Pons (tissue), 1 donor: ENCODE measurements around the gene CBARP.

Source experiments
- DNase-seq: peaks from one replicate; pipeline ENCODE4 v3.0.0-alpha.2; 2016; ENCODE audit warnings: low spot score

Gene CBARP

DNA sequence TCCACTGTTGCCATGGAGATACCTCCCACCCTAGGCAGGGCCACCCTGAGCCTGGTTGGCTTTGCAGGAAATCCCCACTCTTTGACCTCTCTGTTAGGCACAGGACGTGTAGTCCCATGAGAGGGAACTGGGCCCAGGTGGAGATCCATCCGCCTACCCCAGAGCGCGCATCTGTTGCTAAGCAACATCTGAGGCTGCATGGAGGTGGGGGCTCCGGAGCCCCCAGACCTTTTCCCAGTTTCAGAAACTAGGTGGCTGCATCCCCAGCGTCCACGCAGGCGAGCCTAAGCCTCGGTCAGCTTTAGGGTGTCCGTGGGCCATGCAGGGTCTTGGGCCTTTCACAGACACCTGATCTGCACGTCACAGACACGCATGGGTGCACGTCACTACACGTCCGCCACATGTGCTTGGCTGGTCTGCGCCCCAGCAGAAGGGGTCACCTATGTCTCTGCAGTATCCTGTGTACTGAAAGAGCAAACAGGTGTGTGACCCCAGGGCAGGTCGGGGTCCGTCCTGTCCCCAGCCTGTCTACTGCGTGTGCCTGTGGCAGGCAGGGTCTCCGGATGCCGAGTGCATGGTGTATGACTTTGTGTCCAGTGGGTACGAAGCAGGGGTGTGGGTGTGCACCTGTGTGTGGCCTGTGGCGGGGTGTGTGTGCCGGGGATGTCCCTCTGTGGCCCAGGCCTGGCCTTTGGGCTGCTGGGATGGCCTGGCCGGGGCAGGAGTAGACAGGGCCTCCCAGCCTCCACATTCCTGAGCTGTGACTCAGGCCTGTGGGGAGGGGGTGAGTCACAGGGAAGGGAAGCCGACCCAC, 27.2 kb upstream of the CBARP start:
- no peak for DNase-seq

DNA sequence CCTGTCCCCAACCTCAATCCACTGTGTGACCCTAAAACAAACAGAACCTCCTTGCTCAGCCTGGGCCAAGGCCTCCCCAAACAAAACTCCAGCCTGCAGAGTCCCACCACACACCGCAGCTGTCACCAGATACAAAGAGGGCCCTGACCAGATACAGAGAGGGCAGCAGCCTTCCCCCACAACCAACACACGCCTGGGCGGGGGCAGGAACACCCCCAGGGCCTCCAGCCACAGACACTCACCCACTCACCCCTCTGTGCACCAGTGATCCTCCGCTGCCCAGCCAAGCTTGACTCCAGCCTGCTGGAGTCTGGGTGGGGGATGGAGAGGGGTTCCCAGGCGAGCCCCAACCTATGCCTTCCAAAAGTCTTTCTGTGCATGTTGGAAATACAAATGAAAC, 25.4 kb upstream of the CBARP start:
- no peak for DNase-seq

DNA sequence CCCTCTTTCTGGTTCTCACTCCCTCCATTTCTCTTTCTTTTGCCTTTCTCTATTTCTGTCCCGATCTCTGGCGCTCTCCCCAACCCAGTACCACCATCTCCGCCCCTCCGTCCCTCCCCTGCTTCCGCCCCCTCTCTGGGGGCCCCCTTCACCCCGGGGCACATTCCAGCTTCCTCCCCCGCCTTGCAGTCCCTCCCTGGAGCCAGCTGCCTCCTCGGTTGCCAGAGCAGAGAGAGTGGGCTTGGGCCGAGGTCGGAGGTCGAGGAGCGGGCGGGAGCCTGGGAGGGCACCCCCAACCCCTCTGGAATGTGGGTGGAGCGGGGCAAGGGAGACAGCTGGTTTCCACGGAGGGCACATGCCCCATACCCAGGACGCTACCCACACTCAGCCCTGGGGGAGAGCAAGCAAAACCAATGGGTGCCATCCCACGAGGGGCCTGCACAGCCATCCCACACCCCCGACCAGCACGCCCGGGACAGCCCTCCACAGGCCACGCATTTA, 24.9 kb upstream of the CBARP start:
- no peak for DNase-seq

DNA sequence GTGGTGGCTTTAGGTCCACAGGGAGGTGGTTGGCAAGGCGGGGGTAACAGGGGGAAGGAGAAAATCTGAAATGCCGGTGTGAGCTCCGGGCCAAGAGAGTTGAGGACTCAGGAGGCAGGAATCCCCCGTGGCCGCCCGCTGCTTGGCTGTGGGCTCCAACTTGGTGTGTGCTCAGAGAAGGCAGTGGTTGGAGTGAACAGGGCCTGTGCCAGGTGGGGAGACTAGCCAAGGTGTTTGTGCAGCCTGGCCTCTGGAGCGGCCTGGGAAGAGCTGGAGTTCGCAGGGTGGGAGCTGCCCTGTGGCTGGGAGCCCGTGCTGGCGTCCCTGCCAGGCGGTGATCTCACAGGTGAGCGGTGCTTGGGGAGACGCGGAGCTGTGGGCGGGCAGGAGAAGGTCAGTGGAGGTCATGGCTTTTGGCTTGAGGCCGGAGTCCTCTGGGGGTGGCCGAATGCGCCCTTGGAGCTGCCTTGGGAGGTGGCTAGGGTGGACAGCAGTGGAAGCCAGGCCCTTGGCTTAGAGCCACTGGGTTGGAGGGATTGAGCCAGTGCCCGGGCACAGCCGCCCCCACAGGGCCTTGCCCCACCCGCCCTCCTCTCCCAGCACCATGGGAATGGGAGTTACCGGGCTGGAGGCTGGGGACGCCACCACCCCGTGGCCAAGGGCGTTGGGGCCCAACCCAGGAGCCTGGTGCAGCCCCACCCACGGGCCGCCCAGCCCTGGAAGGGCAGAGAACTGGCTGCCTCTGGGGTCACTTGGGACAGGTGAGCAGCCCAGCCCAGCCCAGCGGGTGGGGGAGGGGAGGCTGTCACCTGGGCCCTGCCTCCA, 24.2 kb upstream of the CBARP start:
- peak; percentile 41 for DNase-seq

DNA sequence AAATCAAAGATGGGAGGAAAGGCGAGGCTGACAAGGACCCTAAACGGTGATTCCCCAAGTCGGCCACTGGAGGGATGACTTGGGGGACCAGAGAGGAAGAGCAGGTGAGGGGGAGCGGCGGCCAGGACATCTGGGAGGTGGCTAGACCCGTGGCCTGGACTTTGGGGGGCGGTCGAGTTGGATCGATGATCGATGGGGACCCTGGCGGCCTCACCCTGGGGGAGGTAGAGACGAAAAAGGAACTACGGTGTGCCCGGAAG, 23.7 kb upstream of the CBARP start:
- DNase-seq = peak; percentile 14

DNA sequence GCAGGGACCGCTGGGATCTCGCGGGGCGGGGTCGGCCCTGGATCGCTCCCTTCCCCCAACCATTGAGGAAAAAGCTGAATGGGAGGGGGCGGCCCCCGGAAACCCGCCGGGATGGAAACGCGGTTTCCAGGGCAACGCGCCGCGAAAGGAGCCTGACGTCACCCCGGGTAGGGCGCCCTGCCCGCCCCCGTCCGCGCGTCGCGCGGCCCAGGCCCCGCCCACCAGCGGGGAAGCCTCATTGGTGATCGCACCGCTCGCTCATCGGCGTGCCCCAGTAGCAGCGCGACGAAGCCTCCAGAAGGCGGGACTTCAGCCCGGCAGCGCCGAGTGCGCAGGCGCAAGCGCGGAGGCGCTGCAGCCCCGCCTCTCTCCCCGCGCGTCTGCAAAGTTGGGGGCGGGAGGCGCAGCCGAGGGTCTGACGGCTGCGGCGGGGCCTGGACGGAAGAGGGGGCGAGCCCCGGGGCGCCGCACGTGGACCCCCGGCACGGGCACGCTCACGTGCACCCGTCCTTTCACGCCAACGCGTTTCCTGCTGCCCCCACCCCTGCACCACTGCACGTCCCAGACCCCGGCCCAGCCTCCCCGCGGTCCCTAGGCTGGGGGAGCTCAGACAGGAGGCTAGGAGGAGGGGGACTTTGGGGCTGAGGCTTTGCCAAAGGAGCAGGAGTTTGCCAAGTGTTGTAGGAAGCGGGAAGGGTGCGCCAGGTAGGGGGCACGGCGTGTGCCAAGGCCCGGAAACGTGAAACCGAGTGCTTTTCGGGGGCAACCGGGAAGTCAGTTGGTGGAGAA, 23.1 kb upstream of the CBARP start:
- DNase-seq = peak; percentile 93

DNA sequence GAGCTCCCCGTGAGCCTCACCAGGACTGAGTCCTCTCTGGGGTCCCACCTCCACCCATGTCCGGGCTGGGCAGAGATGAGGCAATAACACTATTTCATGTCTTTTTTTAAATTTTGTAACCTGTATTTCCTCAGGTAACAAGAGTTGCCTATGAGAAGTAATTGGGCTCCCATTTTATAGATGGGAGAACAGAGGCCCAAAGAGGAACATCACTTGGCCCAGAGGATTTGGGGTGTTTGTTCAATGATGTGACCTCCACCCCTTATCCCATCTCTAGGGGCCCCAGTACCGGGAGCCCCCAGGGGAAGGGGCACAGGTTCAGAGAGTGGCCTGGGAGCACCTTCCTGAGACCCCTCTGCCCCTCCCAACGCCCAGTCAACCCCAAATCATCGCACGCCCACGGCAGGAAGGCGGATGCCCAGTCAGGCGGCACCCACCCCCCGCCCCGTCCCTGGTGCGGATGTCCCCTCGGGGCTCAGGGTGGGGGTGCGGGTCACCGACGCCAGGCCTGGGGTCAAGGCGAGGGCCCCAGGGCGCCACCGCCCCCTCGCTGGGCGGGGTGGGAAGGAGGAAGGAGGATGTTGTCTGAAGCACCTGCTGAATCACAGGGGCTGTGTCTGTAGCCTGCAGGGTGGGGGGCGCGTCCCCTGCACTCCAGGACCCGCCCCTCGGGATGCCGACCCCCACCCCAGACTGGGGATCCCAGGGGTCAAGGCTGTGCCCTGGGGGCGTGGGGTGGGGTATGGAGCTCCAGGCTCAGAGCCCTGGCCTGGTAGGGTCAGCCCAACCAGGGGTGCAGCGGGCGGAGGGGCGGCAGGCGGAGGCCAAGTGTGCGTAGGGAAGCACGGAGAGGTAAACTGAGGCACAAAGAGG, 22.3 kb upstream of the CBARP start:
- DNase-seq = no peak

DNA sequence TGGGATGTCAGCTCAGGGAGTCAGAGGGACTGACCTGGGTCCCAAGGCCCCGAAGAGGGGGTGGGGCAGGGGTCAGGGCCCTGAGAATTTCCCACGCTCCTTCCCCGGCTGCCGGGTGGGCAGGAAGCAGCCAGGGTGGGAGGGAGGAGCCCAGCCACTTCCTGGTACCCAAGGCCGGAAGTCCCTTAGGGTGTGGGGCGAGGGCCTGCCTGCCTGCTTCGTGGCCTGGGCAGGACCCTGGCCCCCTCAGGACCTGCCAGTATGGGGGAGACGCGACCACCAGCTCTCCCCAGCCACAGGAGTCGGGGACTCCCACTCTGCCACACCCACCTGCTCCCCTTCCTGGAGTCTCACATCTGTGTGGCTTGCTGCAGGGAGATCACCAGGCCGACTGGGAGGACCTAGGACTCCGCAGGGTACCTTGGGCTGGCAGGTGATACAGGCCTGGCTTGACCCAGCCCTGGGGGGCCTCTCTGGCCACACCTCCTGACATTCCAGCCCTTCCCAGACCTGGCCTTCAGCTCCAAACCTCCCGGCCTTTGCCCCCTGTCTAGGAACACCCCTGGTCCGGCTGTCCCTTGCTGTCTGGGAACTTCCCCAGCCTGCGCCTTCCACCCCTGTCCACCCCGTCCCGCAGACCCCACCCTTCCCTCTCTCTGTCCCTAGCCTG, 21.5 kb upstream of the CBARP start:
- DNase-seq = peak; percentile 26

DNA sequence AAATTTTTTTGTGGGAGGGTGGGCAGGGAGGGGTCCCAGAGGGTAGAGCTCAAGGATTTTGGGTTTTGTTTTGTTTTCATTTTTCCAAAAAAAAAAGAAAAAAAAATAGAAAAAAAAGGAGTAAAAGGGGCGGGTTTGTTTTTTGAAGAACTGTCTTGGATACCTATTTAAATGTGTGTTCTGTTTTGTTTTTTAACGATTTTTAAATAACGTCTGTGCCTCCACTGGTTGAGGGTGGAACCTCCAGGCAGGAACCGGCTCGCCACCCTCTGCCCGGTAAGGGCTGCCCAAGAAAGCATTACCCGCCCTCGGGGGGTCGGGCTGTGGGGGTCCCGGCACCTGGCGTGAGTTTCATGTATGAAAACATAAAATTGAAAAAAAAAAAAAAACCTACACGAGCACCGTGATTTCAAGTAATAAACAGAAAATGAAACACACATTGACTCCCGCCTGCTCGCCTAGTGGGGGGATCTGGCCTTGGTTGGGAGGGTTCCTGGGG, 21.0 kb upstream of the CBARP start:
- DNase-seq = no peak

DNA sequence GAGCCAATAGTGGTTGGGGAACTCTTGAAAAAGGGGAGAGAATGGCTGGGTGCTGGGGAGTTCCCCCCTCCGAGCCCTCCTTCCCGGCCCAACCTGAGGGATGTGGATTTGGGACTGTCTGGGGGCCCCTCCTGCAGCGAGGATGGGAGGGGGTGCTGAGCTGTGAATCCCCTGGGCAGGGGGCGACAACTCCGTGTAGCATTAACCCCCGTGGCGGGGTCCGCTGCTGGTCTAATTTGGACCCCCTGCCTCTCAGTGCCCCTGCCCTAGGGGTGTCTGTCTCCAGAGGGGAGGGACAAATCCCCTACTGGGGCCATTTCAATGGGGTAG, 20.3 kb upstream of the CBARP start:
- DNase-seq = no peak

DNA sequence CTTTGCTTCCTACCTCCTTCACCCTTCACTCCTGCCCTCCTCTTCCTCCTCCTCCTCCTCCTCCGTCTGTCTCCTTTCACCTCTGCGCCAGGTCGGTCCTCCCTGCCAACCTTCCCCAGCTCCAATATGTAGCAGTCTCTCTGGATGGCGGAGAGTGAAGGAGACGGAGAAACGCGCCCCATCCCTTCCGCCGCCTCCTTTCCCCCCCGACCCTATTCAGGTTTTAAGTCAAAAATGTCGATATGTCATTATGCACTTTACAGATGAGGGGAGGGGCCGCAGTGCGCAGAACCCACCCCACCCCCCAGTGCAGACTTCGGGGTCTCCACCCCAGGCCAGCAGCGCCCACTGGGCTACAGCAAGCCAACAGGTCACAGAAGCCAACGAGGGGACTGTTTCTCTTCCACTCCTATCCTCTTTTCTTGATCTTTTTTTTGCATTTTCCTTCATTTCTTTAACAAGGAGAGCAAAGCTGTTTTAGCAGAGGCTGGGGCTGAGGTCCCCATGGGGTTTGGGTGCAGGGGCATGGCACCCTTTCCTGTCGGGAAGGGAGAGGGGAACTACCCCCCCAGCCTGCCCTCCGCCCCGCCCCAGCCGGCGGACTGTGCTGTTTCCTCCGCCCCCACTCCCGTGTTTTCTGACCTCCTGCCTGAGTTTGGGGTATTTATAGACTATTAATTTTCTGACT, 19.8 kb upstream of the CBARP start:
- no peak for DNase-seq

DNA sequence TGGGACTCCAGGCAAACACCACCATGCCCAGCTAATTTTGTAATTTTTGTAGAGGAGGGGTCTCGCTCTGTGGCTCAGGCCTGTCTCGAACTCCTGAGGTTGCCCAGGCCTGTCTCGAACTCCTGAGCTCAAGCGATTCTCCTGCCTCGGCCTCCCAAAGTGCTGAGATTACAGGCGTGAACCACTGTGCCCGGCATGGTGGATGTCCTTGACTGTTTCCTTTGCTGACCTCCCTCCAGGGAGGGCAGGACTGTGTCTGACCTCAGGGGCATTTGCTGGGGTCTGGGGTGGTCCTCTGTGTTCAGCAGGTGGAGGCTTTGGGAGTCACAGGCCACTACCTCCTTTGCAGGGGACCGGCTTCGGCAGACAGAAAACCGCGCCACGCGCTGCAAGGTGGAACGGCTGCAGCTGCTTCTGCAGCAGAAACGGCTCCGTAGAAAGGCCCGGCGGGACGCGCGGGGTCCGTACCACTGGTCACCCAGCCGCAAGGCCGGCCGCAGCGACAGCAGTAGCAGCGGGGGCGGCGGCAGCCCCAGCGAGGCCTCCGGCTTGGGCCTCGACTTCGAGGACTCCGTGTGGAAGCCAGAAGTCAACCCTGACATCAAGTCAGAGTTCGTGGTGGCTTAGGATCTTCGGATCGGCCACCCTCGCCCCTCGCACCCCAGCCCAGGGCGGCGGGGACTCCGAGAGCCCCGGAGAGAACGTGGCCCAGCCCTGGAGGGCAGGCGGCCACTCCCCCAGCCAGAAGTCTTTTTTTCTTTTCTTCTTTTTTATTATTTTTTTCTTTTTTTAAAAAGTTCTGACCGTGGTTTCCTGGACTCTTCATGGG, 19.1 kb upstream of the CBARP start:
- DNase-seq = no peak

DNA sequence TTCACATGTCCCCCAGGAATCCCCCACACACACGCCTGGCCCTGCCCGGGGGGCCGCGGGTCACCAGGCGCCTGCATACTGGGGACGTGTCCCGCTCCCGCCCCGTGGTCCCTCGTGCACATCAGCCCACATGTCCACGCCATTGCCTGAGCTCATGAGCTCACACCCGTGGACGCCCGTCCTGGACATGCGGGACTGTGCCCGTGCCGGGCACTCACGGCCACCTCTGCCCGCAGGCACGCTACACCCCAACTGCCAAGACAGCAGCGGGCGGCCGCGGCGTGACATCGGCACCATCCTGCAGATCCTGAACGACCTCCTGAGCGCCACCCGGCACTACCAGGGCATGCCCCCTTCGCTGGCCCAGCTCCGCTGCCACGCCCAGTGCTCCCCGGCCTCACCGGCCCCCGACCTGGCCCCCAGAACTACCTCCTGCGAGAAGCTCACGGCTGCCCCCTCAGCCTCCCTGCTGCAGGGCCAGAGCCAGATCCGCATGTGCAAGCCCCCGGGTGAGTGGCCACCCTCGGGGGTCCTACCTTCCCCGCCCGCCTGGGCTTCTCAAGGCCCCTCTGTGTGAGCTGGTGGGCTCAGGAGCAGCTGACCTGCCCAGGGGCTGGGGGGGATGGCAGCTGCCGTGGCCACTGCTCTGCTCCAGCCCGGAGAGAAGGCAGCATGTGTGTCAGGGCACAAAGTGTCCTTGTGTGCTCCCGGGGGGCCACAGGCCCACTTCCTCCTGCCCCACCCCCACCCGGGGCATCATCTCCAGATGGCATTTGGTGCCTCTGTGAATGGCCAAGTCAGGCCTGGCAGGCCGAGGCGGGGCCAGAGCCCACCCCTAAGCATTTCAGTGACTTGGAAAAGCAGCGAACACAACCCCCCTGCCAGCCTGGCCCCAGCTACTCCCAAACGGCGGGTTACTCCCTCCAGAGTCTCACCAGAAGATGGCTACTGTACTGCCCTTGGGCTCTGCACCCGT, 17.7 kb upstream of the CBARP start:
- DNase-seq = peak; percentile 88

DNA sequence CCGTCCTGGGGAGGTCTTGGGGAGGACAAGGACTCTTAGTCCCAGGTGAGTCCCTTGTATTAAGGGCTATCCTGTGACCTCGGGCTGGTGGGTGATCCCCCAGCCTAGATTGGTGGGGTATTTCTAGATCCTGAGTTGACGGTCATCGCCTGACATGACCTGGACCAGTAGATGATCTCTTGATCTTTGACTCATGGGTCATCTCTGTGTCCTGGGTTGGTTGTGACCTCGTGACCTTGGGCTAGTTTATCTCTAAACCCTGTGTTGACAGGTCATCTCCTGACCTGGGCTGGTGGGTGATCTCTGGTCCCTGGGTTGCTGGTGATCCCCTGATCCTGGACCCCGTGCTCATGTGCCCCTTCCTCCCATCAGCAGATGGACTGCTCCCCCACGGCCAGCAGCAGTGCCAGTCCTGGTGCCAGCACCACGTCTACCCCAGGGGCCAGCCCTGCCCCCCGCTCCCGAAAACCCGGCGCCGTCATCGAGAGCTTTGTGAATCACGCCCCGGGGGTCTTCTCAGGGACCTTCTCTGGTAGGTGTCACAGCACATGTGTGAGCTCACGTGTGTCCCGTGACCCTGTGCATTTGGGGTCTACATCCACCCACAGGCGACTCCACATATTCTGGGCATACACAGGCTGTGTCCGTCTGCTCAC, 16.9 kb upstream of the CBARP start:
- peak; percentile 25 for DNase-seq

DNA sequence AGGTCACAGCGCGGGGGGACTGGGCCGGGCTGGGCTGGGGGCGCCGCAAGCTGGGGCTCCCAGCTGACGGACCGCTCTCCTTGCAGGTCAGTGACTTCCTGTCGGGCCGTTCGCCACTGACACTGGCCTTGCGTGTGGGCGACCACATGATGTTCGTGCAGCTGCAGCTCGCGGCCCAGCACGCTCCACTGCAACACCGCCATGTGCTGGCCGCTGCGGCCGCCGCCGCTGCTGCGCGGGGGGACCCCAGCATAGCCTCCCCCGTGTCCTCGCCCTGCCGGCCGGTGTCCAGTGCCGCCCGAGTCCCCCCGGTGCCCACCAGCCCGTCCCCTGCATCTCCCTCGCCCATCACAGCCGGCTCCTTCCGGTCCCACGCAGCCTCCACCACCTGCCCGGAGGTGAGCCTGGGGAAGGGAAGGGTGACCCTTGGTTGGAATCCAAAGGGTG, 16.3 kb upstream of the CBARP start:
- DNase-seq = peak; percentile 51

DNA sequence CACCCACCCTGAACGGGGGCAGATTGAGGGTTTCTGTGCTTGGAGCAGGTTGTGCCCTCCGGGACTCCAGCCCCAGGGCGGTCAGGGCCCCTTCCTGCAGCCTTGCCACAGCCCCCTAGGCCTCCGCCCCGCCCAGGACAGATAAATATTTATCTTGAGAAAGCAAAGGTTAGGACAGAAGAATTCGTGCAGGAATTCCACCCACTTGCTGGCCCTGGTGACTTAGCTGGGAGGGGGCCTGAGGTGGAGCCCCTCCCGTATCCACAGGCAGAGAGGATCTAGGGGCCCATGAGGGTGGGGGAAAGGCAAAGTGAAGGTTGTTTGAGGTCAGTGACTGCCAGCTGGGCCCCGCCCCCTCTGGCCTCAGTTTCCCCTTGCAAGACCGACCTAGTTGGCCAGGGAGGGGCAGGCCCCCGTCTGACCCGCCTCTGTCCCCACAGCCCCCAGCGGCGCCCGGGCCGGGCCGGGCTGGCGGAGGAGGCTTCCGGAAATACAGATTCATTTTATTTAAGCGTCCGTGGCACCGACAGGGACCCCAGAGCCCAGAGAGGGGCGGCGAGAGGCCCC, 15.8 kb upstream of the CBARP start:
- DNase-seq = no peak

DNA sequence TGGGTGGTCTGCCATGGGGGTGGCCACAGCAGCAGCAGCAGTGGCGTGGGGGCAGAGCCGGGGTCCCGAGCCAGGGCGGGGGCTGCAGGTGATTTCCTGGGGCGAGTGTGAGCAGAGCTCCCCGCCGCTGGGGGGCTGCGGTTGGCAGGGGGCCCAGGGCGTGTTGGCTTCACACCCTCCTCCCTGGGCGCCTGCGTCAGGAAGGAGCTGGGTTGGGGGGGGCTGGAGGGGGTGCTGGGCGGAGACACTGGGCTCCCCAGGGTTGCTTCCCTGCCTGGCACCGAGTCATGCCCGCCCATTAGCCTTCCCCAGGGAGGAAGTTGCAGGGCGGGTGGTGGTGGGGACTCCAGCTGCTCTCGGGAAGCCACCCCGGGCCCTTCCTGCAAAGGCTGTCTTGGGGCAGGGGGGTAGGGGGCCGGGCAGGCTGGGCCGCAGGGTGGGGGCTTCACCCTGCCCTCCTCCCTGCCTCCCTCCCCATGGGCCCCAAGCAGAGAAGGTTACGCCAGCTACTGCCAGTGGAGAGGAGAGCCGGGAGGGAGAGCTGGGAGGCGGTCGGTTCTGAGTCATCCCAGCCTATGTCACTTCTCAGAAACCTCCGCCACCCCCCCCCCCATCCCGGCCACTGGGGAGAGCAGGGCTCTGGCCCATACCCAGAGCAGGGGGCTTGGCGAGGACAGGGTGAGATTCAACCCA, 15.2 kb upstream of the CBARP start:
- DNase-seq = peak; percentile 91
